SU-DHL-6 (cell line): ENCODE data around the gene TMCC3.

Experiments
- H2AFZ ChIP-seq: fragments of 200-600 bp; sonication (generic); 2 replicates; pipeline ENCODE4 v1.6.1; 2014; ENCODE audit warnings: low read depth, mild to moderate bottlenecking, moderate library complexity, mixed read lengths, antibody characterized with exemption, low read length; ENCODE audit not compliant: severe bottlenecking
- H3F3A ChIP-seq: fragments of 200-600 bp; shearing (Covaris generic); 2 replicates; pipeline ENCODE4 v1.6.0; 2016; ENCODE audit warnings: antibody characterized with exemption, mild to moderate bottlenecking; ENCODE audit not compliant: insufficient read depth
- H3K27ac ChIP-seq: fragments of 200-600 bp; sonication (generic); 2 replicates; pipeline ENCODE4 v1.5.1; 2016; ENCODE audit warnings: low read depth, mild to moderate bottlenecking, low read length, moderate library complexity, mixed read lengths
- H3K27me3 ChIP-seq: fragments of 200-600 bp; sonication (generic), shearing (Covaris generic); 2 replicates; pipeline ENCODE4 v1.6.0; 2014; ENCODE audit warnings: mild to moderate bottlenecking, low read length
- H3K36me3 ChIP-seq: fragments of 200-600 bp; sonication (generic); 2 replicates; pipeline ENCODE4 v1.6.1; 2014; ENCODE audit warnings: mild to moderate bottlenecking, low read length, mixed read lengths
- H3K4me2 ChIP-seq: fragments of 300-600, 200-600 bp; shearing (Covaris generic), sonication (generic); 2 replicates; pipeline ENCODE4 v1.6.0; 2014; ENCODE audit warnings: low read length, low read depth, mild to moderate bottlenecking; ENCODE audit not compliant: poor library complexity, severe bottlenecking
- H3K4me3 ChIP-seq: fragments of 200-600 bp; sonication (generic); 2 replicates; pipeline ENCODE4 v1.5.1; 2014; ENCODE audit warnings: antibody characterized with exemption, low read length, mild to moderate bottlenecking, mixed read lengths; ENCODE audit not compliant: insufficient read depth, poor library complexity, severe bottlenecking
- H3K79me2 ChIP-seq: fragments of 200-600 bp; sonication (generic); 2 replicates; pipeline ENCODE4 v1.6.1; 2014; ENCODE audit warnings: mild to moderate bottlenecking, low read length, moderate library complexity; ENCODE audit not compliant: insufficient read depth
- H3K9ac ChIP-seq: fragments of 200-600 bp; sonication (generic); 2 replicates; pipeline ENCODE4 v1.7.0; 2014; ENCODE audit warnings: mild to moderate bottlenecking, low read length
- H3K9me2 ChIP-seq: fragments of 200-600 bp; sonication (generic); replicated peaks from 2 replicates; pipeline ENCODE4 v1.6.1; 2014; ENCODE audit warnings: low read length; ENCODE audit not compliant: insufficient read depth
- H3K9me3 ChIP-seq: fragments of 200-600 bp; sonication (generic); 2 replicates; pipeline ENCODE4 v1.6.1; 2014; ENCODE audit warnings: low read length, mixed read lengths; ENCODE audit not compliant: insufficient read depth
- H4K20me1 ChIP-seq: fragments of 200-600 bp; sonication (generic); 2 replicates; pipeline ENCODE4 v1.6.1; 2014; ENCODE audit warnings: low read depth, mild to moderate bottlenecking, antibody characterized with exemption, low read length, moderate library complexity, mixed read lengths
- EZH2phosphoT487 ChIP-seq: fragments of 200-600 bp; sonication (generic), shearing (Covaris generic); conservative IDR thresholded peaks from 2 replicates; pipeline ENCODE4 v1.6.1; 2018; ENCODE audit warnings: mild to moderate bottlenecking, antibody characterized with exemption, low read length, moderate library complexity, mixed read lengths
- TF ChIP-seq, protein P1 (sequence below): fragments of 200-600 bp; sonication (generic); IDR thresholded peaks from one replicate; pipeline ENCODE4 v1.5.1; 2017; ENCODE audit warnings: antibody characterized with exemption, mild to moderate bottlenecking, low read length, moderate library complexity; ENCODE audit not compliant: insufficient read depth, poor library complexity, severe bottlenecking

Gene TMCC3

DNA sequence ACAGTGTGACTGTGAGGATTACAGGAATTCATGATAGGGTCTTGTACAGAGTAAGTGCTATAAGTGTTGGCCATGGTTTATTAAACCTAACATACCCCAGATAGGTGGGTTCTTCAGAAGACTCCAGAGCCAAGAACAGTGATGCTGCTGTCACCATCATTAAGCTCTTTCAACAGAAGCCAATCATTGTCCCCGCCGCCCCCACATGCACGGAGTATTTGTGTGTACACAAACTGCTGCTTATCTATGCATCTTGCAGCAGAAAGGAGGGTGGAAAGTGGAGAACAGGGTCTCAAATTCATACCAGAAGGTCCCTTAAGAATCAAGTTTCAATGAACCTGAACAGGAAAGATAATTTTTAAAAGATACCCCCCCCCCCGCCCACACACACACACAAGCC is 51.2 kb downstream of the TMCC3 start:
- H3K79me2 ChIP-seq, result no peaks in the 10 kb centered on the region
- no peaks in the 10 kb centered on the region for H3F3A ChIP-seq
- H3K27ac ChIP-seq, result no peak overlapping the region
- no peak overlapping the region for H2AFZ ChIP-seq
- no peak overlapping the region for H3K9ac ChIP-seq
- H4K20me1 ChIP-seq, result no peaks in the 10 kb centered on the region
- no peak for TF ChIP-seq EZH2phosphoT487
- TF ChIP-seq, protein P1, sequence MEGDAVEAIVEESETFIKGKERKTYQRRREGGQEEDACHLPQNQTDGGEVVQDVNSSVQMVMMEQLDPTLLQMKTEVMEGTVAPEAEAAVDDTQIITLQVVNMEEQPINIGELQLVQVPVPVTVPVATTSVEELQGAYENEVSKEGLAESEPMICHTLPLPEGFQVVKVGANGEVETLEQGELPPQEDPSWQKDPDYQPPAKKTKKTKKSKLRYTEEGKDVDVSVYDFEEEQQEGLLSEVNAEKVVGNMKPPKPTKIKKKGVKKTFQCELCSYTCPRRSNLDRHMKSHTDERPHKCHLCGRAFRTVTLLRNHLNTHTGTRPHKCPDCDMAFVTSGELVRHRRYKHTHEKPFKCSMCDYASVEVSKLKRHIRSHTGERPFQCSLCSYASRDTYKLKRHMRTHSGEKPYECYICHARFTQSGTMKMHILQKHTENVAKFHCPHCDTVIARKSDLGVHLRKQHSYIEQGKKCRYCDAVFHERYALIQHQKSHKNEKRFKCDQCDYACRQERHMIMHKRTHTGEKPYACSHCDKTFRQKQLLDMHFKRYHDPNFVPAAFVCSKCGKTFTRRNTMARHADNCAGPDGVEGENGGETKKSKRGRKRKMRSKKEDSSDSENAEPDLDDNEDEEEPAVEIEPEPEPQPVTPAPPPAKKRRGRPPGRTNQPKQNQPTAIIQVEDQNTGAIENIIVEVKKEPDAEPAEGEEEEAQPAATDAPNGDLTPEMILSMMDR, result no peak
- no peak overlapping the region for H3K4me2 ChIP-seq
- H3K9me3 ChIP-seq, result no peaks in the 10 kb centered on the region
- no peaks in the 10 kb centered on the region for H3K36me3 ChIP-seq
- no peak overlapping the region for H3K4me3 ChIP-seq
- no peaks in the 10 kb centered on the region for H3K9me2 ChIP-seq
- H3K27me3 ChIP-seq, result no peaks in the 10 kb centered on the region

DNA sequence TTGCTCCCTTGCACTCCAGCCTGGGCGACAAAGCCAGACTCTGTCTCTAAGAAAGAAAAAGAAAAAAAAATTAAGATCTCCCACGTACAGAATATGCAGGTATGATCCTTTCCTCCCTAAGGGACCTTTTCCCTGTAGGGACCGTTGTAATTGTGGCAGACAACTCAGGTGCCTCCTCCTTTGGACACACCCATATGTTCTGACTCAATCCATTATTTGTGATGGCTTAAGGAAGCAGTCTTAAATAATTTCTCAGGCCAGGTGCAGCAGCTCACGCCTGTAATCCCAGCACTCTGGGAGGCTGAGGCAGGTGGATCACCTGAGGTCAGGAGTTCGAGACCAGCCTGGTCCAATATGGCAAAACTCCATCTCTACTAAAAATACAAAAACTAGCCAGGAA is 53.1 kb downstream of the TMCC3 start:
- Histone ChIP-seq H3K9me2 (no peaks in the 10 kb centered on the region), H3K9ac (no peak overlapping the region), H4K20me1 (no peaks in the 10 kb centered on the region), H3K27me3 (no peaks in the 10 kb centered on the region), H3K4me3 (no peak overlapping the region), H3K4me2 (no peak overlapping the region), H3F3A (no peaks in the 10 kb centered on the region), H3K9me3 (no peaks in the 10 kb centered on the region), H3K79me2 (no peaks in the 10 kb centered on the region), H2AFZ (no peak overlapping the region), H3K27ac (no peak overlapping the region), H3K36me3 (no peaks in the 10 kb centered on the region)
- TF ChIP-seq, protein P1, result no peak
- no peak for TF ChIP-seq EZH2phosphoT487

DNA sequence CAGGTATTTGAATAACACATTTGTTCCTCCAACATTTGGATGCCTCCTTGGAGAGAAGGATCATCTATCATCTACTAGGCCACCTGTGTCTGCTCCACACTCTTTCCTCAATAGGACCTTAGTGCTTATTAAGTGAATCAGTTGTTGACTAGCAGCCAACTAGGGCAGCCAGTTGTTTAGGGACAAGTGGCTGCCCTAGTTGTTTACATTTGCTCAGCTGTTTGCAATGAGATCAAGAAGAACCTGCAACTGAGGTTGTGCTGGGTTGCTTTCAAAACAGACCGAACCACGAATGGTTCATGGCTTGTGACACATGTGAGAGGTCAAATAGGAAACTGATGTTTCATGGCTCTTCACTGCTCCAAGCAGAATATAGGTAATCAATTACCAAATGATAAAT is 53.8 kb downstream of the TMCC3 start:
- Histone ChIP-seq H3K9me3 (no peaks in the 10 kb centered on the region), H3K9me2 (no peaks in the 10 kb centered on the region), H3K79me2 (no peaks in the 10 kb centered on the region), H3K4me3 (no peak overlapping the region), H3K27ac (no peak overlapping the region), H2AFZ (no peak overlapping the region), H3K4me2 (no peak overlapping the region), H3K27me3 (no peaks in the 10 kb centered on the region), H3K36me3 (no peaks in the 10 kb centered on the region), H4K20me1 (no peaks in the 10 kb centered on the region), H3K9ac (no peak overlapping the region), H3F3A (no peaks in the 10 kb centered on the region)
- TF ChIP-seq EZH2phosphoT487, result no peak
- TF ChIP-seq, protein P1, result no peak
